Muscle of arm (tissue), 12 donors: ENCODE data around the gene BMPR1A. TPM values are rescaled to one million over a fixed set of nuclear protein-coding genes. Genes with fewer than 3 reads are reported as not detected.

Experiments
- polyA plus RNA-seq, 12 donors: library from polyadenylated mRNA; unstranded; fragments of 120-200 nt; gene quantifications; one replicate each; pipeline ENCODE4 v1.2.1, GENCODE V29; 2013; ENCODE audit not compliant: insufficient read length in 12 of 12

BMPR1A gene
- polyA plus RNA-seq, 12 donors: 16.3 to 65.1 (median 55.2) TPM; not detected in 1

Other genes starting within 250 kb of the BMPR1A start
- 10 to 100 TPM in 11 of 12 donors, not detected in 1; 27.1 to 32.9 (median 29.4) TPM for gene WAPL, start 234.8 kb upstream of the BMPR1A start, polyA plus RNA-seq
- gene OPN4, start 102.1 kb upstream of the BMPR1A start, polyA plus RNA-seq: 1 to 10 TPM in 7 of 12 donors, under 1 TPM in 3, not detected in 2; 0.81 to 2.4 (median 1.2) TPM
- 1,000 to 10,000 TPM in 1 of 12 donors, 100 to 1,000 TPM in 11; 367 to 6,548 (median 850) TPM for gene LDB3, start 88.1 kb upstream of the BMPR1A start, polyA plus RNA-seq
- gene MMRN2, start 201.0 kb downstream of the BMPR1A start, polyA plus RNA-seq: 10 to 100 TPM in 11 of 12 donors, not detected in 1; 17.1 to 23.0 (median 19.4) TPM
- gene SNCG, start 202.0 kb downstream of the BMPR1A start, polyA plus RNA-seq: 10 to 100 TPM in 2 of 12 donors, 1 to 10 TPM in 9, not detected in 1; 3.1 to 50.4 (median 4.4) TPM
- 10 to 100 TPM in 1 of 12 donors, 1 to 10 TPM in 8, under 1 TPM in 1, not detected in 2; 0.56 to 10.1 (median 4.0) TPM for gene ADIRF, start 211.9 kb downstream of the BMPR1A start, polyA plus RNA-seq